ENCODE data around the gene MEI4. TPM values are rescaled to one million over a fixed set of nuclear protein-coding genes. Genes with fewer than 3 reads are reported as not detected.

Gene MEI4
- total RNA-seq: under 1 TPM in 1 of 4 donors, not detected in 3; 0.48 TPM

GRCh38 chr6:77652739-77653138 lies at the start of gene MEI4:
Gene MEI4, plus strand, starts transcription at chr6:77653039. Its CDS starts 37,633 bp downstream, at chr6:77690672.
- no peaks in the 10 kb centered on the region for H3K27me3 ChIP-seq
- H3K36me3 ChIP-seq: no peaks in the 10 kb centered on the region
- no peak within 1 kb of the TSS for H3K27ac ChIP-seq
- no peak within 1 kb of the TSS for H3K4me3 ChIP-seq
- no peaks in the 10 kb centered on the region for H3K4me1 ChIP-seq
- H3K9me3 ChIP-seq: no peaks in the 10 kb centered on the region
- TF ChIP-seq EP300 (IDR thresholded peaks at IDR 0.05): no peak
- no peak for TF ChIP-seq CTCF (IDR thresholded peaks at IDR 0.05)
- TF ChIP-seq POLR2AphosphoS5 (IDR thresholded peaks at IDR 0.05): no peak
- no peak for TF ChIP-seq POLR2A (IDR thresholded peaks at IDR 0.05)
- DNase-seq (ENCODE audit: low spot score in 2 of 2): no peak
- 77% methylated on average over 2 of the region's 2 CpGs for WGBS

GRCh38 chr6:77604476-77604875 lies 48.4 kb upstream of the MEI4 start:
- H3K4me3 ChIP-seq: no peak overlapping the region

GRCh38 chr6:77607004-77607403 lies 45.8 kb upstream of the MEI4 start:
- no peak overlapping the region for H3K4me3 ChIP-seq
- TF ChIP-seq CTCF (IDR thresholded peaks at IDR 0.05): no peak
- TF ChIP-seq EP300 (IDR thresholded peaks at IDR 0.05): no peak
- no peak for TF ChIP-seq POLR2A (IDR thresholded peaks at IDR 0.05)
- TF ChIP-seq POLR2AphosphoS5 (IDR thresholded peaks at IDR 0.05): no peak
- 91% methylated on average over 5 of the region's 5 CpGs for WGBS
- no peaks in the 10 kb centered on the region for H3K36me3 ChIP-seq
- H3K27ac ChIP-seq: no peak overlapping the region
- DNase-seq (ENCODE audit: low spot score in 2 of 2): no peak
- H3K9me3 ChIP-seq: peaks cover 4% of the 10 kb centered on the region
- H3K27me3 ChIP-seq: no peaks in the 10 kb centered on the region
- no peaks in the 10 kb centered on the region for H3K4me1 ChIP-seq

More at GRCh38 chr6:77604476-77604875, 48.4 kb upstream of the MEI4 start:
- WGBS: 59% methylated on average over 4 of the region's 4 CpGs
- Histone ChIP-seq H3K9me3 (peaks cover 4% of the 10 kb centered on the region), H3K27me3 (no peaks in the 10 kb centered on the region), H3K36me3 (no peaks in the 10 kb centered on the region), H3K27ac (no peak overlapping the region), H3K4me1 (no peaks in the 10 kb centered on the region)
- no peak for DNase-seq (ENCODE audit: low spot score in 2 of 2)
- TF ChIP-seq EP300 (IDR thresholded peaks at IDR 0.05): no peak
- no peak for TF ChIP-seq CTCF (IDR thresholded peaks at IDR 0.05)
- no peak for TF ChIP-seq POLR2A (IDR thresholded peaks at IDR 0.05)
- TF ChIP-seq POLR2AphosphoS5 (IDR thresholded peaks at IDR 0.05): no peak

- Histone ChIP-seq H3K27ac (no peak overlapping the region), H3K4me1 (no peaks in the 10 kb centered on the region), H3K27me3 (no peaks in the 10 kb centered on the region), H3K9me3 (no peaks in the 10 kb centered on the region), H3K36me3 (no peaks in the 10 kb centered on the region), H3K4me3 (no peak overlapping the region)
- TF ChIP-seq POLR2AphosphoS5 (IDR thresholded peaks at IDR 0.05) (no peak), EP300 (IDR thresholded peaks at IDR 0.05) (no peak), POLR2A (IDR thresholded peaks at IDR 0.05) (no peak), CTCF (IDR thresholded peaks at IDR 0.05) (no peak)
- no peak for DNase-seq (ENCODE audit: low spot score in 2 of 2)
- 92% methylated on average over 1 of the region's 1 CpG for WGBS
Measured at GRCh38 chr6:77609106-77609505, 43.7 kb upstream of the MEI4 start.

- no peaks in the 10 kb centered on the region for H3K27me3 ChIP-seq
- no peak overlapping the region for H3K27ac ChIP-seq
- TF ChIP-seq POLR2A (IDR thresholded peaks at IDR 0.05) (no peak), EP300 (IDR thresholded peaks at IDR 0.05) (no peak), POLR2AphosphoS5 (IDR thresholded peaks at IDR 0.05) (no peak), CTCF (IDR thresholded peaks at IDR 0.05) (no peak)
- no peaks in the 10 kb centered on the region for H3K36me3 ChIP-seq
- H3K9me3 ChIP-seq: peaks cover 4% of the 10 kb centered on the region
- H3K4me3 ChIP-seq: no peak overlapping the region
- 65% methylated on average over 2 of the region's 2 CpGs for WGBS
- H3K4me1 ChIP-seq: no peaks in the 10 kb centered on the region
- no peak for DNase-seq (ENCODE audit: low spot score in 2 of 2)
Measured at GRCh38 chr6:77619114-77619513, 33.7 kb upstream of the MEI4 start.
